SW480 (cell line): ENCODE measurements around the gene UBAC1.
"Not testable (repeated sequence)": the region's sequence is repeated elsewhere in the genome, so short reads cannot be mapped to it uniquely, and the experiment has no call there.

Experiments used
- DNase-seq: peaks from one replicate; pipeline ENCODE4 v3.0.0-alpha.2; 2016; ENCODE audit warnings: low spot score

The UBAC1 gene

GRCh38 chr9:135921749-135922310, 39.3 kb downstream of the UBAC1 start:
- no peak for DNase-seq

- no peak for DNase-seq
Observed at GRCh38 chr9:135920973-135921585, 40.1 kb downstream of the UBAC1 start.

GRCh38 chr9:135920256-135920930, 40.8 kb downstream of the UBAC1 start:
- DNase-seq, result no peak

GRCh38 chr9:135919318-135919890, 41.8 kb downstream of the UBAC1 start:
- DNase-seq, result no peak

GRCh38 chr9:135916227-135916626, 44.9 kb downstream of the UBAC1 start:
- not testable (repeated sequence) for DNase-seq

- DNase-seq, result no peak
Observed at GRCh38 chr9:135914921-135915320, 46.3 kb downstream of the UBAC1 start.

GRCh38 chr9:135911233-135911632, 49.9 kb downstream of the UBAC1 start:
- not testable (repeated sequence) for DNase-seq

- DNase-seq, result no peak
Observed at GRCh38 chr9:135910757-135911156, 50.4 kb downstream of the UBAC1 start.

GRCh38 chr9:135910216-135910615, 51.0 kb downstream of the UBAC1 start:
- DNase-seq, result no peak

- no peak for DNase-seq
Observed at GRCh38 chr9:135909371-135909770, 51.8 kb downstream of the UBAC1 start.

- no peak for DNase-seq
Observed at GRCh38 chr9:135908754-135909204, 52.4 kb downstream of the UBAC1 start.

GRCh38 chr9:135908093-135908753, 53.0 kb downstream of the UBAC1 start:
- no peak for DNase-seq

- DNase-seq, result peak; percentile 91
Observed at GRCh38 chr9:135907431-135908092, 53.6 kb downstream of the UBAC1 start, which contains the start of gene CAMSAP1. TSS of gene CAMSAP1 (minus strand) at chr9:135907546. CDS start at chr9:135907159, 387 bp downstream.

GRCh38 chr9:135907006-135907430, 54.2 kb downstream of the UBAC1 start:
- DNase-seq, result peak; percentile 42

- peak; percentile 62 for DNase-seq
Observed at GRCh38 chr9:135906291-135907005, 54.7 kb downstream of the UBAC1 start.

GRCh38 chr9:135905380-135906258, 55.6 kb downstream of the UBAC1 start:
- DNase-seq, result peak; percentile 63

GRCh38 chr9:135903786-135904520, 57.2 kb downstream of the UBAC1 start:
- no peak for DNase-seq

- DNase-seq, result no peak
Observed at GRCh38 chr9:135903358-135903656, 57.9 kb downstream of the UBAC1 start.

- DNase-seq, result no peak
Observed at GRCh38 chr9:135902655-135903357, 58.4 kb downstream of the UBAC1 start.
